DLD1 (cell line): ENCODE results near the gene TGFBI.

Experiments
- in situ Hi-C: cut with HindIII; loops from 2 replicates; pipeline ENCODE4 v1.10.0; 2017; ENCODE audit warnings: low sequenced_read_pairs

The TGFBI gene

GRCh38 chr5:136028782-136029742, at the start of gene TGFBI:
TSS of gene TGFBI (plus strand) at chr5:136028988. CDS start at chr5:136029056, 68 bp downstream.
- in situ Hi-C loops = no loop called here

GRCh38 chr5:135978993-135979392, 49.8 kb upstream of the TGFBI start:
- in situ Hi-C loops = no loop called here

GRCh38 chr5:135979510-135979909, 49.3 kb upstream of the TGFBI start:
- in situ Hi-C loops = no loop called here

- in situ Hi-C loops = no loop called here
These were observed 48.2 kb upstream of the TGFBI start for GRCh38 chr5:135980620-135981019.

GRCh38 chr5:135985951-135986350, 42.8 kb upstream of the TGFBI start:
- in situ Hi-C loops = no loop called here

GRCh38 chr5:135986401-135986800, 42.4 kb upstream of the TGFBI start:
- in situ Hi-C loops = no loop called here

GRCh38 chr5:135986891-135987401, 41.8 kb upstream of the TGFBI start:
- in situ Hi-C loops = no loop called here

GRCh38 chr5:135988546-135988945, 40.2 kb upstream of the TGFBI start:
- in situ Hi-C loops = no loop called here

- in situ Hi-C loops = no loop called here
These were observed 39.1 kb upstream of the TGFBI start for GRCh38 chr5:135989686-135990085.

- in situ Hi-C loops = no loop called here
These were observed 38.1 kb upstream of the TGFBI start for GRCh38 chr5:135990528-135991255.

GRCh38 chr5:135991429-135991828, 37.4 kb upstream of the TGFBI start:
- in situ Hi-C loops = no loop called here

- in situ Hi-C loops = no loop called here
These were observed 35.4 kb upstream of the TGFBI start for GRCh38 chr5:135993335-135993879.

GRCh38 chr5:135993880-135994636, 34.7 kb upstream of the TGFBI start:
- in situ Hi-C loops = no loop called here

- in situ Hi-C loops = no loop called here
These were observed 32.8 kb upstream of the TGFBI start for GRCh38 chr5:135995976-135996375.

GRCh38 chr5:135996611-135997010, 32.2 kb upstream of the TGFBI start:
- in situ Hi-C loops = no loop called here

- in situ Hi-C loops = no loop called here
These were observed 31.0 kb upstream of the TGFBI start for GRCh38 chr5:135997673-135998335.

- in situ Hi-C loops = no loop called here
These were observed 29.9 kb upstream of the TGFBI start for GRCh38 chr5:135998889-135999288.

- in situ Hi-C loops = no loop called here
These were observed 29.2 kb upstream of the TGFBI start for GRCh38 chr5:135999406-136000139.

- in situ Hi-C loops = no loop called here
These were observed 28.6 kb upstream of the TGFBI start for GRCh38 chr5:136000147-136000546.
